HepG2 (cell line): ENCODE results near the gene CTCF. TPM values are rescaled to one million over a fixed set of nuclear protein-coding genes. Genes with fewer than 3 reads are reported as not detected.

Experiments
- CBX5 ChIP-seq: sonication (generic); formaldehyde crosslinking; IDR thresholded peaks from 2 replicates; pipeline ENCODE4 v1.4.0; 2020; ENCODE audit warnings: missing genetic modification reagents, borderline replicate concordance
- ESRRA ChIP-seq: sonication (generic); formaldehyde crosslinking; IDR thresholded peaks from 2 replicates; pipeline ENCODE4 v1.5.1; 2020; ENCODE audit warnings: mild to moderate bottlenecking, low read depth, missing genetic modification reagents
- FOXA3 ChIP-seq: IDR thresholded peaks from 2 replicates; pipeline ENCODE4 v1.6.1; 2016; ENCODE audit warnings: missing genetic modification reagents, missing compliant biosample characterization
- GPN1 ChIP-seq: sonication (generic); formaldehyde crosslinking; IDR thresholded peaks from 2 replicates; pipeline ENCODE4 v1.5.1; 2020; ENCODE audit warnings: missing genetic modification reagents, borderline replicate concordance
- IRF2 ChIP-seq: IDR thresholded peaks from 2 replicates; pipeline ENCODE4 v1.6.1; 2018; ENCODE audit warnings: missing genetic modification reagents, missing compliant biosample characterization
- MIER2 ChIP-seq: IDR thresholded peaks from 2 replicates; pipeline ENCODE4 v1.6.1; 2016; ENCODE audit warnings: missing biosample characterization, missing genetic modification reagents
- NFIB ChIP-seq: sonication (generic); formaldehyde crosslinking; IDR thresholded peaks from 2 replicates; pipeline ENCODE4 v1.9.0; 2021; ENCODE audit warnings: missing genetic modification reagents, mild to moderate bottlenecking, borderline replicate concordance
- NR2F6 ChIP-seq, 2 experiments: IDR thresholded peaks; 2 replicates each; pipeline ENCODE4 v1.6.1; 2016; ENCODE audit warnings: antibody characterized with exemption in 1 of 2, mild to moderate bottlenecking in 1 of 2
- PAX8 ChIP-seq: sonication (generic); formaldehyde crosslinking; IDR thresholded peaks from 2 replicates; pipeline ENCODE4 v1.8.0; 2022; ENCODE audit warnings: mild to moderate bottlenecking, missing genetic modification reagents, borderline replicate concordance
- PBX3 ChIP-seq: sonication (generic); formaldehyde crosslinking; IDR thresholded peaks from 2 replicates; pipeline ENCODE4 v1.8.1; 2023; ENCODE audit warnings: missing genetic modification reagents, inconsistent platforms, borderline replicate concordance
- RFXANK ChIP-seq: IDR thresholded peaks from 2 replicates; pipeline ENCODE4 v1.6.1; 2016
- ZNF136 ChIP-seq: sonication (generic); formaldehyde crosslinking; IDR thresholded peaks from 2 replicates; pipeline ENCODE4 v1.8.1; 2022; ENCODE audit warnings: low read depth, mild to moderate bottlenecking, moderate library complexity, missing genetic modification reagents
- ZNF484 ChIP-seq: sonication (generic); formaldehyde crosslinking; IDR thresholded peaks from 2 replicates; pipeline ENCODE4 v1.5.1; 2020; ENCODE audit warnings: mild to moderate bottlenecking, low read depth, missing genetic modification reagents, borderline replicate concordance
- ZNF646 ChIP-seq: sonication (generic); formaldehyde crosslinking; IDR thresholded peaks from 2 replicates; pipeline ENCODE4 v1.9.0; 2021; ENCODE audit warnings: mild to moderate bottlenecking, missing genetic modification reagents
- ZNF746 ChIP-seq: sonication (generic); formaldehyde crosslinking; IDR thresholded peaks from 2 replicates; pipeline ENCODE4 v1.8.0; 2022; ENCODE audit warnings: mild to moderate bottlenecking, missing genetic modification reagents
- polyA plus RNA-seq, 8 experiments: library from polyadenylated mRNA; depleted of rRNA in 3 of 8; stranded (reverse) in 7 of 8; unstranded in 1 of 8; fragments of >200 nt; fragmentation: Illumina TruSeq in 4 of 8; extraction: Trizol in 4 of 8; gene quantifications; 2 replicates each; pipeline versions ENCODE4 v1.2.1 to v1.2.3, GENCODE V29; 2011 to 2016; ENCODE audit warnings: low read depth in 4 of 8, missing spikeins in 1 of 8, mixed read lengths in 1 of 8; ENCODE audit not compliant: insufficient read depth in 1 of 8
- total RNA-seq, 5 experiments: library from RNA; depleted of rRNA; stranded (reverse); fragments of >200 nt; fragmentation: Illumina TruSeq; extraction: Trizol; gene quantifications; 2 replicates each; pipeline ENCODE4 v1.2.3, GENCODE V29; 2016; ENCODE audit warnings: low read depth in 1 of 5
- TF ChIP-seq, protein P1 (sequence below): sonication (generic); formaldehyde crosslinking; IDR thresholded peaks from 2 replicates; pipeline ENCODE4 v1.5.0; 2020; ENCODE audit warnings: mild to moderate bottlenecking, missing genetic modification reagents, borderline replicate concordance
- TF ChIP-seq, protein P2 (sequence below): sonication (generic); IDR thresholded peaks from 2 replicates; pipeline ENCODE4 v1.6.1; 2016; ENCODE audit warnings: low read depth, borderline replicate concordance

Gene CTCF
- total and polyA plus RNA-seq, 2 of the 13 experiments (the other 11 are each of a cell fraction or from before 2014, with no cell fraction given), result 19.5 to 37.5 TPM

GRCh38 chr16:67529582-67530012, 32.7 kb upstream of the CTCF start (continued):
- TF ChIP-seq, protein P1, sequence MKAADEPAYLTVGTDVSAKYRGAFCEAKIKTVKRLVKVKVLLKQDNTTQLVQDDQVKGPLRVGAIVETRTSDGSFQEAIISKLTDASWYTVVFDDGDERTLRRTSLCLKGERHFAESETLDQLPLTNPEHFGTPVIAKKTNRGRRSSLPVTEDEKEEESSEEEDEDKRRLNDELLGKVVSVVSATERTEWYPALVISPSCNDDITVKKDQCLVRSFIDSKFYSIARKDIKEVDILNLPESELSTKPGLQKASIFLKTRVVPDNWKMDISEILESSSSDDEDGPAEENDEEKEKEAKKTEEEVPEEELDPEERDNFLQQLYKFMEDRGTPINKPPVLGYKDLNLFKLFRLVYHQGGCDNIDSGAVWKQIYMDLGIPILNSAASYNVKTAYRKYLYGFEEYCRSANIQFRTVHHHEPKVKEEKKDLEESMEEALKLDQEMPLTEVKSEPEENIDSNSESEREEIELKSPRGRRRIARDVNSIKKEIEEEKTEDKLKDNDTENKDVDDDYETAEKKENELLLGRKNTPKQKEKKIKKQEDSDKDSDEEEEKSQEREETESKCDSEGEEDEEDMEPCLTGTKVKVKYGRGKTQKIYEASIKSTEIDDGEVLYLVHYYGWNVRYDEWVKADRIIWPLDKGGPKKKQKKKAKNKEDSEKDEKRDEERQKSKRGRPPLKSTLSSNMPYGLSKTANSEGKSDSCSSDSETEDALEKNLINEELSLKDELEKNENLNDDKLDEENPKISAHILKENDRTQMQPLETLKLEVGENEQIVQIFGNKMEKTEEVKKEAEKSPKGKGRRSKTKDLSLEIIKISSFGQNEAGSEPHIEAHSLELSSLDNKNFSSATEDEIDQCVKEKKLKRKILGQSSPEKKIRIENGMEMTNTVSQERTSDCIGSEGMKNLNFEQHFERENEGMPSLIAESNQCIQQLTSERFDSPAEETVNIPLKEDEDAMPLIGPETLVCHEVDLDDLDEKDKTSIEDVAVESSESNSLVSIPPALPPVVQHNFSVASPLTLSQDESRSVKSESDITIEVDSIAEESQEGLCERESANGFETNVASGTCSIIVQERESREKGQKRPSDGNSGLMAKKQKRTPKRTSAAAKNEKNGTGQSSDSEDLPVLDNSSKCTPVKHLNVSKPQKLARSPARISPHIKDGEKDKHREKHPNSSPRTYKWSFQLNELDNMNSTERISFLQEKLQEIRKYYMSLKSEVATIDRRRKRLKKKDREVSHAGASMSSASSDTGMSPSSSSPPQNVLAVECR (CRISPR knock-in tag), result 0 out of 2 replicates have a peak, but pooled peaks have one; percentile 24
- TF ChIP-seq PAX8 (CRISPR knock-in tag) (no peak), CBX5 (CRISPR knock-in tag) (no peak), FOXA3 (CRISPR knock-in tag) (no peak), ZNF484 (CRISPR knock-in tag) (no peak), RFXANK (CRISPR knock-in tag) (no peak), ESRRA (no peak), IRF2 (0 out of 2 replicates have a peak, but pooled peaks have one; percentile 39), NFIB (CRISPR knock-in tag) (no peak), GPN1 (CRISPR knock-in tag) (no peak), NR2F6 (IDR thresholded peaks at IDR 0.05) (no peak), NR2F6 (CRISPR knock-in tag; IDR thresholded peaks at IDR 0.05) (no peak), ZNF746 (CRISPR knock-in tag) (no peak), ZNF136 (CRISPR knock-in tag) (no peak), ZNF646 (CRISPR knock-in tag) (no peak), PBX3 (CRISPR knock-in tag) (no peak), MIER2 (no peak)
- TF ChIP-seq, protein P2, sequence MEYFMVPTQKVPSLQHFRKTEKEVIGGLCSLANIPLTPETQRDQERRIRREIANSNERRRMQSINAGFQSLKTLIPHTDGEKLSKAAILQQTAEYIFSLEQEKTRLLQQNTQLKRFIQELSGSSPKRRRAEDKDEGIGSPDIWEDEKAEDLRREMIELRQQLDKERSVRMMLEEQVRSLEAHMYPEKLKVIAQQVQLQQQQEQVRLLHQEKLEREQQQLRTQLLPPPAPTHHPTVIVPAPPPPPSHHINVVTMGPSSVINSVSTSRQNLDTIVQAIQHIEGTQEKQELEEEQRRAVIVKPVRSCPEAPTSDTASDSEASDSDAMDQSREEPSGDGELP, result no peak
